ENCODE measurements around the gene NF2.

- no peak for TF ChIP-seq ZNF274 (IDR thresholded peaks at IDR 0.05; ENCODE audit: low read depth, low read length)
- no peak for TF ChIP-seq SUZ12 (IDR thresholded peaks at IDR 0.05; ENCODE audit: extremely low read depth, insufficient read depth, insufficient read length)
- TF ChIP-seq YY1 (IDR thresholded peaks at IDR 0.05; ENCODE audit: insufficient read depth, insufficient read length) = no peak
Observed at GRCh38 chr22:29693671-29694070, 90.2 kb downstream of the NF2 start.

Data from NT2/D1 (cell line).